Hepatocyte (in vitro differentiated cells): Measurements from ENCODE around the gene DAB1.

ENCODE experiments used
- EZH2 ChIP-seq: fragments of 200-600 bp; sonication (generic); IDR thresholded peaks from 2 replicates; pipeline ENCODE4 v1.6.1; 2016; ENCODE audit warnings: antibody characterized with exemption, mild to moderate bottlenecking, borderline replicate concordance
- TF ChIP-seq, protein P1 (sequence below): fragments of 200-600 bp; sonication (generic); IDR thresholded peaks from 2 replicates; pipeline ENCODE4 v1.5.1; 2016; ENCODE audit warnings: antibody characterized with exemption, mild to moderate bottlenecking; ENCODE audit not compliant: poor library complexity

DNA sequence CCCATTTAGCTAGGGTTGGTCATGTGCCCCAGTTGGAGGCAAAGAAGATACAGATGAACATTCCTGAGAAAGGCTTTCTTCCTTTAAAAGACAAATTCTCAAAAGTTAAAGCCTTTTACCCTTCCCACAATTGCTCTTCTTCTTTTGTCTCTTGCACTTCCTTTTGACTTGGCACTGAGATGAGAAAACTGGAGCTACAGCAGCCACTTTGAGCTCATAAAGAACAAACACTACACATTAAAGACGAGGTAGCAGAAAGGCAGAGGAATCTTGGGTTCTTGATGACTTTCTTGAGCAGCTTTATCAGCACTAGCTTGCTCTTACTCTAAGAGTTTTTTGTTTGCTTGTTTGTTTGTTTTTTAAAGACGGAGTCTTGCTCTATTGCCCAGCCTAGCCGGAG, 92.2 kb downstream of the DAB1 start:
- no peak for TF ChIP-seq EZH2
- TF ChIP-seq, protein P1, sequence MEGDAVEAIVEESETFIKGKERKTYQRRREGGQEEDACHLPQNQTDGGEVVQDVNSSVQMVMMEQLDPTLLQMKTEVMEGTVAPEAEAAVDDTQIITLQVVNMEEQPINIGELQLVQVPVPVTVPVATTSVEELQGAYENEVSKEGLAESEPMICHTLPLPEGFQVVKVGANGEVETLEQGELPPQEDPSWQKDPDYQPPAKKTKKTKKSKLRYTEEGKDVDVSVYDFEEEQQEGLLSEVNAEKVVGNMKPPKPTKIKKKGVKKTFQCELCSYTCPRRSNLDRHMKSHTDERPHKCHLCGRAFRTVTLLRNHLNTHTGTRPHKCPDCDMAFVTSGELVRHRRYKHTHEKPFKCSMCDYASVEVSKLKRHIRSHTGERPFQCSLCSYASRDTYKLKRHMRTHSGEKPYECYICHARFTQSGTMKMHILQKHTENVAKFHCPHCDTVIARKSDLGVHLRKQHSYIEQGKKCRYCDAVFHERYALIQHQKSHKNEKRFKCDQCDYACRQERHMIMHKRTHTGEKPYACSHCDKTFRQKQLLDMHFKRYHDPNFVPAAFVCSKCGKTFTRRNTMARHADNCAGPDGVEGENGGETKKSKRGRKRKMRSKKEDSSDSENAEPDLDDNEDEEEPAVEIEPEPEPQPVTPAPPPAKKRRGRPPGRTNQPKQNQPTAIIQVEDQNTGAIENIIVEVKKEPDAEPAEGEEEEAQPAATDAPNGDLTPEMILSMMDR: no peak
